Suprapubic skin (tissue), 3 donors: ENCODE measurements around the gene RPS21.

Source experiments
- POLR2AphosphoS5 ChIP-seq, 3 donors: sonication (generic); formaldehyde crosslinking; IDR thresholded peaks; one replicate each; pipeline ENCODE4 v1.6.1; 2017; ENCODE audit warnings: antibody characterized with exemption in 3 of 3
- TF ChIP-seq, protein P1 (sequence below), 2 donors: fragments of 200-600 bp in 1 of 2; fragments of 450-650 bp in 1 of 2; sonication (generic) in 1 of 2; IDR thresholded peaks; one replicate each; pipeline ENCODE4 v1.5.1; 2016 to 2019; ENCODE audit warnings: antibody characterized with exemption in 2 of 2, mild to moderate bottlenecking in 1 of 2, moderate library complexity in 1 of 2

GRCh38 chr20:62393335-62393665 lies 6.4 kb downstream of the RPS21 start:
- TF ChIP-seq, protein P1, sequence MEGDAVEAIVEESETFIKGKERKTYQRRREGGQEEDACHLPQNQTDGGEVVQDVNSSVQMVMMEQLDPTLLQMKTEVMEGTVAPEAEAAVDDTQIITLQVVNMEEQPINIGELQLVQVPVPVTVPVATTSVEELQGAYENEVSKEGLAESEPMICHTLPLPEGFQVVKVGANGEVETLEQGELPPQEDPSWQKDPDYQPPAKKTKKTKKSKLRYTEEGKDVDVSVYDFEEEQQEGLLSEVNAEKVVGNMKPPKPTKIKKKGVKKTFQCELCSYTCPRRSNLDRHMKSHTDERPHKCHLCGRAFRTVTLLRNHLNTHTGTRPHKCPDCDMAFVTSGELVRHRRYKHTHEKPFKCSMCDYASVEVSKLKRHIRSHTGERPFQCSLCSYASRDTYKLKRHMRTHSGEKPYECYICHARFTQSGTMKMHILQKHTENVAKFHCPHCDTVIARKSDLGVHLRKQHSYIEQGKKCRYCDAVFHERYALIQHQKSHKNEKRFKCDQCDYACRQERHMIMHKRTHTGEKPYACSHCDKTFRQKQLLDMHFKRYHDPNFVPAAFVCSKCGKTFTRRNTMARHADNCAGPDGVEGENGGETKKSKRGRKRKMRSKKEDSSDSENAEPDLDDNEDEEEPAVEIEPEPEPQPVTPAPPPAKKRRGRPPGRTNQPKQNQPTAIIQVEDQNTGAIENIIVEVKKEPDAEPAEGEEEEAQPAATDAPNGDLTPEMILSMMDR (IDR thresholded peaks at IDR 0.05) = no peak
- TF ChIP-seq POLR2AphosphoS5 (IDR thresholded peaks at IDR 0.05) = no peak
